ENCODE measurements around the gene VASP.
A peak's percentile ranks its signal among the peaks of the same experiment; 100 is the strongest.
"Not testable (repeated sequence)": the region's sequence is repeated elsewhere in the genome, so short reads cannot be mapped to it uniquely, and the experiment has no call there.

The VASP gene

DNA sequence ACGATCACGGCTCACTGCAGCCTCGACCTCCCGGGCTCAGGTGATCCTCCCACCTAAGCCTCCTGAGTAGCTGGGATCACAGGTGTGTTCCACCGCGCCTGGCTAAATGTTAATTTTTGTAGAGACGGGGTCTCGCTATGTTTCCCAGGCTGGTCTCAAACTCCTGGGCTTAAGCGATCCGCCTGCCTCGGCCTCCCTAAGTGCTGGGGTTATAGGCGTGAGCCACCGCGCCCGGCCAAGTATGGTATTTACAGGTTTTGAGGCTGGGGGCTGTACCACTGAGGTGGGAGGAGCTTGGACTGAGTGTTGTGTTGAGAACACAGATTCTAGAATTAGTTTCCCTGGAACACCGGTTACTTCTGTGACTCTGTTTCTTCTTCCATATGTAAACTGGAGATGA, 9.5 kb upstream of the VASP start:
- no peak for DNase-seq

DNA sequence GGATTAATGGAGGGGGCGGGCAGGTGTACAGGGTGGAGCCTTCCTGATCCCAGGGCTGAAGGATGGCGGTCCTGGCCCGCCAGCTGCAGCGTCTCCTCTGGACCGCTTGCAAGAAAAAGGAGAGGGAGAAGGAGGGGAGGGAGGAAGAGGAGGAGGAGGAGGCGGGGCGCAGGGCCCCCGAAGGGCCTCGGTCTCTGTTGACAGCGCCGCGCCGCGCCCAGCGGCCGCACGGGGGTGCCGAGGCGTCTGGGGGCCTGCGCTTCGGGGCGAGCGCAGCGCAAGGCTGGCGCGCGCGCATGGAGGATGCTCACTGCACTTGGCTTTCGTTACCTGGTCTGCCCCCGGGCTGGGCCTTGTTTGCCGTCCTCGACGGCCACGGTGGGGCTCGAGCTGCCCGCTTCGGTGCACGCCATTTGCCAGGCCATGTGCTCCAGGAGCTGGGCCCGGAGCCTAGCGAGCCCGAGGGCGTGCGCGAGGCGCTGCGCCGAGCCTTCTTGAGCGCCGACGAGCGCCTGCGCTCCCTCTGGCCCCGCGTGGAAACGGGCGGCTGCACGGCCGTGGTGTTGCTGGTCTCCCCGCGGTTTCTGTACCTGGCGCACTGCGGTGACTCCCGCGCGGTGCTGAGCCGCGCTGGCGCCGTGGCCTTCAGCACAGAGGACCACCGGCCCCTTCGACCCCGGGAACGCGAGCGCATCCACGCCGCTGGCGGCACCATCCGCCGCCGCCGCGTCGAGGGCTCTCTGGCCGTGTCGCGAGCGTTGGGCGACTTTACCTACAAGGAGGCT, 8.7 kb upstream of the VASP start, which contains the start of gene PPM1N:
TSS of gene PPM1N (plus strand) at position 33 of the 785 bp plus-strand sequence. CDS start at position 63, 30 bp downstream.
- DNase-seq: peak in 1 of 2 donors; percentile 7

DNA sequence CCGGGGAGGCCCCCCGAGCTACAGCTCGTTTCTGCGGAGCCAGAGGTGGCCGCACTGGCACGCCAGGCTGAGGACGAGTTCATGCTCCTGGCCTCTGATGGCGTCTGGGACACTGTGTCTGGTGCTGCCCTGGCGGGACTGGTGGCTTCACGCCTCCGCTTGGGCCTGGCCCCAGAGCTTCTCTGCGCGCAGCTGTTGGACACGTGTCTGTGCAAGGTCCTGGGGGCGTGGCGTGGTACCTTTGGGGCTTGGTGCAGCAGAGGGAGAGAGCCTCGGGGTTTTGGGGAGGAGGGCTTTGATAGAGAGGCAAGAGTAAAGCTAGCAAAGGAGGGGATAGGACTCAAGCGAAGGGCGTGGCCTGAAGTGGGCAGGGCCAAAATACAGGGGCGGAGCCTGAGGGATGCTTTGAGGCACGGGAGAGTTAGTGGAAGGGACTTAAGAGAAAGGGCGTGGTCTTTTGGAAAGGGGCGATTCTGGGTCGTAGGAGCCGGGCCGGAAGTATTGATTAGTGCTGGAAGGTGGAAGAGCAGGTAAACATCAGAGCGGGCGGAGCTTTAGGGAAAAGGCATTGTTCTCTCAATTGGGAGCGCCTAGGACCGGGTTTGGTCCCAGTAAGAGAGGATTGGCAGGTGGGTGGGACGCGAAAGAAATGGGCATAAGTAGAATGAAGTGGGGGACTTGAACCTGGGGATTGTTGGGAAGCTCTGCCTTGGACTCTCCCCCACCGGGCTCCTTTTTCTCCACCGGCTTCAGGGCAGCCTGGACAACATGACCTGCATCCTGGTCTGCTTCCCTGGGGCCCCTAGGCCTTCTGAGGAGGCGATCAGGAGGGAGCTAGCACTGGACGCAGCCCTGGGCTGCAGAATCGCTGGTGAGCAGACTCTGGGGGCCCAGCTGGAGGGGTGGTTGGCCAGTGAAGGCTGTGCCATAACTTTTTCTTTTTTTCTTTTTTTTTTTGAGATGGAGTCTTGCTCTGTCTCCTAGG, 7.8 kb upstream of the VASP start:
- peak; percentile 43 to 60 for DNase-seq

DNA sequence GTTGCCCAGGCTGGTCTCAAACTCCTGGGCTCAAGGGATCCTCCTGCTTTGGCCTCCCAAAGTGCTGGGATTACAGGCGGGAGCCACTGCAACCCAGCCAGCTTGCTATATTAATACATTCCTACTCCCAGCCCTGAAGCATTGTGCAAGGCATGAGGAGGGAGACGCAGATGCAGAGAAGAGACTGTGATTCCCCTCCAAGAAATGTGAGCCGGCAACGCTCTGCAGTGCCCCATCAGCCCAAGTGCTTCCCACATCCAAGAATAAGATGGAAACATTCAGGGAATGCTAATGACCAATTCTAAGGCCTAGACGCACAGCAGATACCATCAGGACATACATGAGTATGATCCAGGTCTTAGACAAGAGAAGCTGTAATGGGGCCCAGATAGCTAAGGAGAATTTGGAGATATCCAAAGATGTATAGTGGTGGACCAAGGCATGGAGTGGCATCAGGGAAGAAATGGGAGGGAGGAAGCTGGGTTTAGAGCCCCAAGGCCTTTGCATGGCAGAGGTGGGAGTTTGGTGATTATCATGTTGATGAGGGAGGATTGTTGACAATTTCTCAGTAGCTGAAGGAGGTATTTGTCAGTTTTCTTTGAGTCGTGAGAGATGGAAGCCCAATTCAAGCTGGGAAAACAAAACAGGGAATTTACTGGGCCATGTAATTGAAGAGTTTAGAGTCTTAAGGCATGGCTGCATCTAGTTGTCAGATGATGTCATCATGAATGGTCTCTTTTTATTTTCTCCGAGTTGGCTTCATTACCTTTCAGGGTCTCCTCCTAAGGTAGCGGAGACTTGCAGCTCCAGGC, 6.2 kb upstream of the VASP start:
- no peak for DNase-seq

DNA sequence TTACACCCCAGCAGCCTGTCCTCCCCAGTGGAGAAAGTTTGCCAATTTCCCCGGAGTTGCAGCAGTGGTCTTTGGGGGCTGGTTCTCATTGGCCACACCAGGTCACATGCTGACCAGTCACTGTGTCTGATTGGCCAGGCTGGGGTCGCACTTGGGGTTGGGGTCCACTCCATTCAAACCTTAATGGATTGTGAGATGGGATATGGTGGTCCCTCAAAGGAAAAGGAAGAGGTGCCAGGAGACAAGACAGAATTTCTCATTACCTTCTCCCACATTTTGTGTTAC, 5.6 kb upstream of the VASP start:
- no peak for DNase-seq

DNA sequence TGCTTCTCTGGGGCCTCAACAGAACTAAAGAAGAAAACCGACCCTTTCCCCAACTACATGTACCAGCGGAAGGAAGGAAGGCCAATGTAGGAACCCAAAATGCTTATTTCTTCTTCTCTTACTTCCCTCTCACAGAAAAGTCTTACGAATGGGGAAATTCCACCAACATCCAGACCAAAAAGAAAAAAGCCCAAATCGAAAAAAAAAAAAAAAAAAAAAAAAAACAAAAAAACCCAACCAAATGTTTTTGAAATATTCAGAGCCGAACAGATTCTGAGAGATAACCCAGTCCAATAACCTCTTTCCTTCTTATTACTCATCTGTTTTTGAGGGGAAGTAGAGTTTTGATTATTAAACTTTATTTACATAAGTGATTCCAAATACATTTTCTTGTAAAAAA, 5.2 kb upstream of the VASP start:
- DNase-seq: peak; percentile 40 to 57

DNA sequence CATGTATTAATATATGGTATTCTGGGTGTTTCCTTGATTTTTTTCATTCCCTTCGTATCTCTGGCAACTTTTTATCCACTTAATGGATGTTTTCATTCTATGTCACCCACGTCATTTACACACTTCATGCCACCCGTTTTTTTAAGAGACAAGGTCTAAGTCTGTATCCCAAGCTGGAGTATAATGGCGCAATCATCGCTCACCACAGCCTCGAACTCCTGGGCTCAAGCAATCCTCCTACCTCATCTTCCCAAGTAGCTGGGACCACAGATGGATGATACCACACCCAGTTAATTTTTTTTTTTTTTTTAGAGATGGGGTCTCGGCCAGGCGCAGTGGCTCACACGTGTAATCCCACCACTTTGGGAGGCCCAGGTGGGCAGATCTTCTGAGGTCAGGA, 3.4 kb upstream of the VASP start:
- DNase-seq: no peak

DNA sequence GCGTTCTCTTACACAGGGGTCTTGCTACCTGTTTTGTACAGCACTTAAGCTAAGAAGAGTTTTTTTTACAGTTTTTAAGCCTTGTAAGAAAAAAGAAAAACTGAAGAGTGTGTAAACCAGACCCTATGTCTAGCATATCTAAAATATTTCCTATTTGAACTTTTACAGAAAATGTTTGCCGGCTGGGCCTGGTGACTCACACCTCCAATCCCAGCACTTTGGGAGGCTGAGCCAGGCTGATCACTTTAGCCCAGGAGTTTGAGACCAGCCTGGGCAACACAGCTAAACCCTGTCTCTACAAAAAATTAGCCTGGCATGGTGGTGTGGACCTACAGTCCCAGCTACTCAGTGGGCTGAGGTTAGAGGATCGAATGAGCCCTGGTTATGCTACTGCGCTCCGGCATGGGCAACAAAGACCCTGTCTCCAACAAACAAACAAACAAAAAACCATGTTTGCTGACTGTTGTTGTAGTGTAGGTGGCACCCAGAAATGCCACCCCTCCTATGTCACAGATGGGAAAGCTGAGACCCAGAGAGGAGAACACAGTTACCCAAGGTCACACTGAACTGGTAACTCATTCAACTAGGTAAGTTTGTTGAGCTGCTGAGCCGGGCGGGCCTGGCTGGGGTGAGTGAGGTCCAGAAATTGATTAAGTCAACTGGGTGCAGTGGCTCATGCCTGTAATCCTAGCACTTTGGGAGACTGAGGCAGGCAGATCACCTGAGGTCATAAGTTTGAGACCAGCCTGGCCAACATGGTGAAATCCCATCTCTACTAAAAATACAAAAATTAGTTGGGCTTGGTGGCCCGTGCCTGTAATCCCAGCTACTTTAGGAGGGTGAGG, 1.9 kb upstream of the VASP start:
- DNase-seq: no peak

DNA sequence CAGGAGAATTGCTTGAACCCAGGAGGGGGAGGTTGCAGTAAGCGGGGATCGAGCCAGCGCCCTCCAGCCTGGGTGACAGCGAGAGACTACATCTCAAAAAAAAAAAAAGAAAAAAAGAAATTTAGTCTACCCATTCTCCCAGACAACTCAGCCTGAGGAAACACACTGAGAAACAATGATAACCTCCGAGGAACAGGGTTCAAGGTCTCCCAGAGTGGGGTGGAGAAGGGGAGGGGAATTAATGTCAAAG, 1.4 kb upstream of the VASP start:
- DNase-seq: no peak

DNA sequence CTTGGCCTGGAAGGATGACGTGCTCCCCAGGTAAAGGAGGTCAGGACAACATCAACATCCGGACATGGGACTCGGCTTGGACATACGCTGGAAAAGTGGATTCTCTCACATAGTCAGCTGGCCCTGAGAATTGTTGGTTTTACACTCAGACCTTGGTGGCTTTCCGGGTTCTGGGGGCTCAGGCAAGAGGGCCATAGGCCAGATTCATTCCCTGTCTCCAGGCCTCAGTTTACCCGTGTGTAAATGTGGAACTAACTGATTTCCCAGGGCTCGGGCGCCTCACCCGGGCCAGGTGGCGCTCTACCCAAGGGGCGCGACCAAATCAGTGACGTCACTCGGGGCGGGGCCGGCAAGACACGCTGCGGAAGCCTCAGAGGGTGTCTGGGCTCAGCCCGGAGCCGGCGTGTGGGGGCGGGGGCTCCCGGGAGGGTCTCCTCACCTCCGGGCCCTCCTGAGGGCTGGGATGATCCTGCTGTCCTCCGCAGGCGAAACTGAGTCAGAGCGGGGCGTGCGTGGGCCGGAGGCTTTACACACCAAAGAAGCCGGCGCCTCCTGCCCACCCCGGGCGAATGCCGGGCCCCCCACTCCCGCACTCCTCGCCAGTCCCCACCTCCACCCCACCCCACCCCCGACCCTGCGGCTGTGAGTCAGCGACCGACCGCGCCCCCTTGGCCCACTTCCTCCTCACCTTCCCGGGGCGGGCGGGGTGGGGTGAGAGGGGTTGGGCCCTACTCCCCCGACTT, 862 bp upstream of the VASP start:
- peak; percentile 91 to 96 for DNase-seq

DNA sequence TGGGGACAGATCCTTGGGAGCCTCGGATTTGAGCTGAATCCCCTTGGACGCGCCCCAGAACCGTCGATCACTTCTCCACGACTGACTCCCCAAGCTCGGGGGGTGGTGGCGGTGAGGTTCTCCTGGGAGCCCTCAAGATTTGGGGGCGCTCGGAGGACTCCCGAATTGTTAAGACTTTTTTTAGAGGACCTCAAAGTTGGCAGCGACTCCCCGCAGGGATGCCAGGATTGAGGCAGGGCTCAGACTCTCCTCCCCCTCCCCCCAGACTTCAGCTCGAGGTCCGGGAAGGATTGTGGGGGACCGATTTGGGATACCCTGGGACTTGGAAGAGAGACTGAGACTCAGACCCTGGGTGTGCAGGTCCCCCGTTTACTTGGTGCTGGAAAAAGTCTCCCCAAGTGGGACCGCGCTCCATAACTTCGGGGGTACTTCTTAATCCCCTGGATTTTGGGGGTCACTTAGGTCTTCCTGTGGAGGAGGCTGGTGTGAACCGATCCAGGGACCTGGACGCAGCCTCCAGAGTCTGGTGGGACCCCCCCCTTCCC, 665 bp downstream of the VASP start:
- DNase-seq: no peak

DNA sequence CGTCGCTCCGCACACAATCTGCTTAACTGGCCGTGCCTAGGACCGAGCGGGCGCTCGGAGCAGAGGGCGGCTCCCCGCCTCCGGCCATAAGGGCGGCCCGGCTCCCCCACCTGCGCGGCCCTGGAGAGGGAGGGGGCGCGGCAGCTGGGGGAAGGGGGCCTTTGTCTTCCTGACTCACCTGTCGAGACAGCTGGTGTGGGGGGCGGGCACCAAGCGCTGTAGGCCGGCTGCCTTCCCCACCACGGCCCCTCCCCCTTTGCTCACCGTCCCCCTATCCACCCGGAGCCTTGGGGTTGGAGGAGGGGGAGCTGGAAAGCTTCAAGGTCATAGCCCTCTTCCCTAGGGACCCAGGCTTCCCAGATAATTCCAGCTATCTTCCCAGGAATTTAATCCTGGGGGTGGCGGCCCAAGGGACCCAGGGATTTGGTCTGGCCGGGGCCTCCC, 1.2 kb downstream of the VASP start:
- no peak for DNase-seq

DNA sequence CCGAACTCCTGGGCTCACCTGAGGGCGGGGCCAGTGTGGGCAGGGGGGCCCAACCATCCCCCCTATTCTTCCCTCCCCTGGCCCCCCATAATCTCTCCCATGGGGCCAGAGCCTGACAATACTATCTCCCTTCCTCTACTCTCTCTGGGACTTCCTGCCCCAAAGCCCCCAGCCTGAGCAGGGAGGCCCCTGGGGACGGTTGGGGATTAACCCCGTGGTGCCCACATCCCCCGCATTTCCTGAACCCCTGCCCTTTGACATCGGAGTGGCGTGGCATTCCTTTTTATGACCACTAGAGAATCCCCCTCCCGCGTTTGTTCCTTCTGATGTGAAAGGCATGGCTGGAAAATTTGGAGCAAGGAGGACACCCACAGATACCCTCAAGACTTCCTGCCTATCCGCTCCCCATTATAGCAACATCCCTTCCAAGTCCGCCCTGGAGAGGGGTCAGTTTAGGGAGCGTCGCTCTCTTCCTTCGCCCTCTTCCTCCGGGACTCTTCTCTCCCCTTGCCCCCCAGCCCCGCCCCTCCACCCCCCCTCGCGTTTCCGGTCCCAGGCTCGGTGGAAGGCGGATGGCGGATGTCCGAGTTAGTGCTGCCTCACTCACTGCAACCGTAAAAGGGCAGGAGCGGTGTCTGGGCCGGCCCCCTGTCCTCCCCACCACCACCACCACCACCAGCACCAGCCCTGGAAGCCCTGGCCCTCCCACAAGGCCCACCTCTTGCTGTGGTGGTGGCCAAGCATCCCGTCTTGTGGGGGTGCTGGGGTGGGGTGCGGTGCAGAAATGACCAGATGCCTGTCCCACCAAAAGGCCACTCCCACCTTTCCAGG, 1.8 kb downstream of the VASP start:
- DNase-seq: peak; percentile 71 to 72

DNA sequence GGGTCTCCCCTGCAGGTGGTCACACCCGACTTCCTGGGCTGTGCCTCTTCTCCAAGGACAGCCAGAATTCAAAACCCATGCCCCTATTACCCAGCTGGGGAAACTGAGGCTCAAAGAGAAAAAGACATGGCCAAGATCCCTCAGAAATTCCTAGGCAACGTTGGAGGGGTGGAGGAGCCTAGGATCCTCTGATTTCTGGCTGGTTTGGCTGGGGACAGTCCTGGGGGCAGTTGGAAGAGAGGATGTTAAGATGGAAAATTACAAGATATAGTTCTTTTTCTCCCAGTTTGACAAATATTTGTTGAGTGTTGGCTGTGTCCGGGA, 2.4 kb downstream of the VASP start:
- no peak for DNase-seq

DNA sequence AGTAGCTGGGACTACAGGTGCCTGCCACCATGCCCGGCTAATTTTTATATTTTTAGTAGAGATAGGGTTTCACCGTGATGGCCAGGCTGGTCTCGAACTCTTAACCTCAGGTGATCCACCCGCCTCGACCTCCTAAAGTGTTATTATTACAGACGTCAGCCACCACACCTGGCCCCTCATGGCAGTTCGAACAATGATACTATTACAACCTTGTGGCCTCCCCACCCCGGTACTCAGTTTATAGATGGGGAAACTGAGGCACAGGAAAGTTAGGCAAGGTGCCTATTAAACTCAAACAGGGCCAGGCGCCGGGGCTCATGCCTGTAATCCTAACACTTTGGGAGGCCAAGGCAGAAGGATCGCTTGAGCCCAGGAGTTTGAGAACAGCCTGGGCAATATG, 3.1 kb downstream of the VASP start:
- not testable (repeated sequence) for DNase-seq

DNA sequence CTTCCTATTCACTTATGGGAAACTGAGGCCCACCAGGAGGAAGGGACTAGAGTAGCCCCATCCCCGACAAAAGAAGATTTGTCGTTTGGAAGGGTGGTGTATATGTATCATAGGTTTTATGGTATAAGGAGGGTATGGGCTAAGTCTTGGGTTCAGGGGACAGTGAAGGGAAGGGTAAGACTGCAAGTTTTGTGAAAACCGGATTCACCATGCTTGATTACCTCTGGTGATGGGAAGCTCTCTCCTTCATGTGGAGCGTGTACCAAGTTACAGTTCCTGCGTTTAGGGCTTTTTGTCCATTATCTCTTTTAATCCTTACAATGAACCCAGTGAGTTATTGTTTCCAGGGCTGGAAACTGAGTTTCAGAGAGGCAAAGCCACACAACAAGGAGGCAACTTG, 3.8 kb downstream of the VASP start:
- no peak for DNase-seq

DNA sequence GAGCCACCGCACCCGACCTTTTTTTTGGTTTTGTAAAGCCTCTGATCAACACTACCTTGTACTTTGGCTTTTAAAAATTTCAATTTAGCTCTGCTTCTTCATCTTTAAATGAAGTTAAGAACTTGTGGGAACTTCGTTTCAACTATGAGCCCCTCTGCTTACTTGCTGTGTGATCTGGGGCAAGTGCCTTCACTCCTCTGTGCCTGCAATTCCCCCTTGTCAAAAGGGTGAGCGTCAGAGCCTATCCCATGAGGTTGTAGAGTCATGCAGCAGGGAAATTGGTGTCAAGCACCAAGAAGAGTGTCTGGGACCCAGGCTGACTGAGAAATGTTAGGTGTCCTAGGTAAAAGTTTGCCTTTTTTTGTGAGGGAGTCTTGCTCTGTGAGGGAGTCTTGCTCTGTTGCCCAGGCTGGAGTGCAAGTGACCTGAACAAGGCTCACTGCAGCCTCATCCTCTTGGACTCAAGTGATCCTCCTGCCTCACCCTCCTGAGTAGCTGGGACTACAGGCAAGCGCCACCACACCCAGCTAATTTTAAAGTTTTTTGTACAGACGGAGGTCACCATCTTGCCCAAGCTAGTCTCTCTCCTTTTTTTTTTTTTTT, 5.7 kb downstream of the VASP start:
- no peak for DNase-seq

DNA sequence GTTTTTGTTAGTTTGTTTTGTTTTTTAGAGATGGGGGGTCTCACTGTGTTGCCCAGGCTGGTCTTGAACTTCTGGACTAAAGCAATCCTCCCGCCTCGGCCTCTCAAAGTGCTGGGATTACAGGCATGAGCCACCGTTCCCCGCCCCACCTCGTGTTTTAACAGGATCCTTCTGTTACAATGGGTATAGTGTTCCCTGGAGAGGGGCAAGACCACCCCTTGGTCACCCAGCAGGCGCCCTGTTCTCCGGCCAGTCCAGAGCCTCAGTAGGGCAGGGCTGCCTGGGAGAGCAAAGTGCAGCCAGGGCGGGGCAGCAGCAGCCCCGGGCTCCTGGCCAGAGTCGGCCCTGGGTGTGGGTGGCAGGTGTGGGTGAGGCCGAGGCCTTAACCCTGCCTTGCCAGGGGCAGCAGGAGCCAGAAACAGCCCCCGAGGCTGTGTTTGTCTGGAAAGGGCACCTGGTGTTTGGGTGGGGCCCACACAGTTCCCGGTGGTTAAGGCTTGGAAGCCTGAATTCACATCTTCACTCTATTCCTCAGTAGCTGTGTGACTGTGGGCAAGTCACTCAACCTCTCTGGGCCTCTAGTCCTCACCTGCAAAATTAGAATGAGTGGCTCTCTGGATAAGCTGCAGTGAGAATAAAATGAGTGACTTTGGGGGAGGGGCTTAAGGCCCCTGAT, 7.2 kb downstream of the VASP start:
- peak in 1 of 2 donors; percentile 69 for DNase-seq

DNA sequence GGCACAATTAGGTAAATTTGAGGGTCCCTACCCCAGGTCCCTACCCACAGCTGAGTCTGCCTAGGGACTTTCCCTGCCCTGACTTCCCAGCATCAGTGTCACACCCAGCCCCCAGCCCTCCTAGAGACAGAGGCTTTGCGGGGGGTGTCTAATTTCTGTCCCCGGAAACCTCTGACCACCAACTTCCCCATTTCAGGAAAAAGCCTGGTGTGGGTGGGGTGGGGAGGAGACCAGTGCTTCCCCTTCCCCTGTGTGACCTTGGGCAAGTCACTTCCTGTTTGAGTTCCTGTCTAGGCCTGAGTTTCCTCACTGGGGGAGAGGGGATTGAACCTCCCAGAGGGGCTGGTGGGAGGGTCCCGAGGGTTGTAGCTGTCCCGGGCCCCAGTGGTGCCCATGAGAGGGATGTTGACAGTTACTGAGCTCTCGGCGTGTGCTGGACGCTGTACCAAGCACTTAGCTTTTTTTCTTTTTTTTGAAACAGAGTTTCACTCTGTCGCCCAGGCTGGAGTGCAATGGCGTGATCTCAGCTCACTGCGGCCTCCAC, 7.9 kb downstream of the VASP start:
- peak; percentile 98 for DNase-seq
